ENCODE data around the gene RCBTB2.

- TF ChIP-seq CREB5 (CRISPR knock-in tag; IDR thresholded peaks at IDR 0.05; ENCODE audit: low read depth), result no peak
- TF ChIP-seq ARNTL (CRISPR knock-in tag; IDR thresholded peaks at IDR 0.05; ENCODE audit: borderline replicate concordance, low read depth), result no peak
- TF ChIP-seq ZNF565 (CRISPR knock-in tag; conservative IDR thresholded peaks at IDR 0.05; ENCODE audit: low read depth), result no peak
- no peak for TF ChIP-seq PATZ1 (CRISPR knock-in tag; IDR thresholded peaks at IDR 0.05; ENCODE audit: borderline replicate concordance)
- no peak for TF ChIP-seq ISL1 (CRISPR knock-in tag; IDR thresholded peaks at IDR 0.05)
- no peak for TF ChIP-seq SNAI2 (CRISPR knock-in tag; IDR thresholded peaks at IDR 0.05)
- no peak for TF ChIP-seq ZFP3 (CRISPR knock-in tag; IDR thresholded peaks at IDR 0.05)
- no peak for TF ChIP-seq CSDC2 (CRISPR knock-in tag; IDR thresholded peaks at IDR 0.05)
Observed at GRCh38 chr13:48493066-48493765, 39.7 kb downstream of the RCBTB2 start.

Measured in SK-N-SH treated with all-trans-retinoic acid at 6 μM for 48 hours (cell line).